K562 (cell line): ENCODE data around the gene FANCG. TPM values are rescaled to one million over a fixed set of nuclear protein-coding genes. Genes with fewer than 3 reads are reported as not detected.
A peak's percentile ranks its signal among the peaks of the same experiment; 100 is the strongest.

Experiments used
- BACH1 ChIP-seq: fragments of 200-800 bp; sonication (Bioruptor generic); IDR thresholded peaks from 2 replicates; pipeline ENCODE4 v1.6.1; 2016; ENCODE audit warnings: missing genetic modification characterization, missing compliant biosample characterization
- C11orf30 ChIP-seq: fragments of 450-650 bp; IDR thresholded peaks from 2 replicates; pipeline ENCODE4 v1.6.1; 2016; ENCODE audit warnings: low read depth, mild to moderate bottlenecking
- CBFB ChIP-seq: sonication (generic); formaldehyde crosslinking; IDR thresholded peaks from 2 replicates; pipeline ENCODE4 v1.4.0; 2020; ENCODE audit warnings: mild to moderate bottlenecking, missing genetic modification reagents
- CC2D1A ChIP-seq: fragments of 450-650 bp; IDR thresholded peaks from 2 replicates; pipeline ENCODE4 v1.6.1; 2017; ENCODE audit warnings: mild to moderate bottlenecking
- CEBPB ChIP-seq: fragments of 450-650 bp; IDR thresholded peaks from 2 replicates; pipeline ENCODE4 v1.6.1; 2016; ENCODE audit warnings: missing genetic modification characterization, missing compliant biosample characterization
- HDAC3 ChIP-seq: fragments of 450-650 bp; IDR thresholded peaks from 2 replicates; pipeline ENCODE4 v1.6.1; 2018; ENCODE audit warnings: borderline replicate concordance, mild to moderate bottlenecking, moderate library complexity; ENCODE audit not compliant: partially characterized antibody
- HLTF ChIP-seq: fragments of 450-650 bp; IDR thresholded peaks from 2 replicates; pipeline ENCODE4 v1.6.1; 2016
- L3MBTL2 ChIP-seq: fragments of 450-650 bp; IDR thresholded peaks from 2 replicates; pipeline ENCODE4 v1.6.1; 2016; ENCODE audit warnings: mild to moderate bottlenecking, moderate library complexity
- PYGO2 ChIP-seq: fragments of 450-650 bp; IDR thresholded peaks from 2 replicates; pipeline ENCODE4 v1.6.1; 2016; ENCODE audit warnings: mild to moderate bottlenecking, missing genetic modification characterization, moderate library complexity, missing compliant biosample characterization
- SMARCC2 ChIP-seq: fragments of 450-650 bp; IDR thresholded peaks from 2 replicates; pipeline ENCODE4 v1.6.1; 2017; ENCODE audit warnings: antibody characterized with exemption, moderate library complexity, mild to moderate bottlenecking, low read depth
- TAL1 ChIP-seq: fragments of 450-650 bp; IDR thresholded peaks from 2 replicates; pipeline ENCODE4 v1.6.1; 2016; ENCODE audit warnings: mild to moderate bottlenecking
- ZFP36 ChIP-seq: fragments of 150-350 bp; IDR thresholded peaks from 2 replicates; pipeline ENCODE4 v1.6.1; 2018; ENCODE audit warnings: low read length, low read depth; ENCODE audit not compliant: partially characterized antibody
- ZNF644 ChIP-seq: fragments of 200-800 bp; sonication (Bioruptor generic); IDR thresholded peaks from 2 replicates; pipeline ENCODE4 v1.6.1; 2016; ENCODE audit warnings: low read depth, missing genetic modification characterization, missing compliant biosample characterization
- polyA plus RNA-seq, 8 experiments: library from polyadenylated mRNA; depleted of rRNA in 4 of 8; stranded (reverse) in 5 of 8; unstranded in 3 of 8; fragments of >200 nt; fragmentation: Nextera tagmentation in 2 of 8; fragmentation: Illumina TruSeq in 1 of 8; extraction: Ambion mirVana in 2 of 8; extraction: Trizol in 1 of 8; gene quantifications; 2 replicates each; pipeline versions ENCODE4 v1.2.1 to v1.2.3, GENCODE V29; 2011 to 2014; ENCODE audit warnings: inconsistent platforms in 1 of 8, missing spikeins in 1 of 8
- total RNA-seq, 7 experiments: library from RNA; depleted of rRNA in 6 of 7; stranded (reverse); fragments of >200 nt in 6 of 7; fragmentation: Illumina TruSeq in 2 of 7; extraction: Trizol in 2 of 7; gene quantifications; 2 replicates each; pipeline versions ENCODE4 v1.2.1 to v1.2.3, GENCODE V29; 2011 to 2021; ENCODE audit warnings: low replicate concordance in 1 of 7
- TF ChIP-seq, protein P1 (sequence below): fragments of 450-650 bp; IDR thresholded peaks from 2 replicates; pipeline ENCODE4 v1.6.1; 2017; ENCODE audit warnings: antibody characterized with exemption, mild to moderate bottlenecking
- TF ChIP-seq, protein P2 (sequence below): fragments of 250-450 bp; sonication (Bioruptor Pico); IDR thresholded peaks from 2 replicates; pipeline ENCODE4 v1.9.0; 2021; ENCODE audit warnings: mild to moderate bottlenecking
- TF ChIP-seq, protein P3 (sequence below): sonication (generic); formaldehyde crosslinking; IDR thresholded peaks from 2 replicates; pipeline ENCODE4 v1.8.0; 2022; ENCODE audit warnings: mild to moderate bottlenecking, missing genetic modification reagents, borderline replicate concordance
- TF ChIP-seq, protein P4 (sequence below): IDR thresholded peaks from 2 replicates; pipeline ENCODE4 v1.6.1; 2016; ENCODE audit warnings: missing genetic modification characterization, missing compliant biosample characterization
- TF ChIP-seq, protein P5 (sequence below): fragments of 450-650 bp; conservative IDR thresholded peaks from 2 replicates; pipeline ENCODE4 v1.6.1; 2016; ENCODE audit warnings: missing genetic modification characterization, low read depth, mild to moderate bottlenecking, control low read depth, missing compliant biosample characterization

FANCG gene
- total and polyA plus RNA-seq, 9 of the 15 experiments (the other 6 are each of a cell fraction or from before 2014, with no cell fraction given), result 7.5 to 43.9 (median 31.0) TPM

DNA sequence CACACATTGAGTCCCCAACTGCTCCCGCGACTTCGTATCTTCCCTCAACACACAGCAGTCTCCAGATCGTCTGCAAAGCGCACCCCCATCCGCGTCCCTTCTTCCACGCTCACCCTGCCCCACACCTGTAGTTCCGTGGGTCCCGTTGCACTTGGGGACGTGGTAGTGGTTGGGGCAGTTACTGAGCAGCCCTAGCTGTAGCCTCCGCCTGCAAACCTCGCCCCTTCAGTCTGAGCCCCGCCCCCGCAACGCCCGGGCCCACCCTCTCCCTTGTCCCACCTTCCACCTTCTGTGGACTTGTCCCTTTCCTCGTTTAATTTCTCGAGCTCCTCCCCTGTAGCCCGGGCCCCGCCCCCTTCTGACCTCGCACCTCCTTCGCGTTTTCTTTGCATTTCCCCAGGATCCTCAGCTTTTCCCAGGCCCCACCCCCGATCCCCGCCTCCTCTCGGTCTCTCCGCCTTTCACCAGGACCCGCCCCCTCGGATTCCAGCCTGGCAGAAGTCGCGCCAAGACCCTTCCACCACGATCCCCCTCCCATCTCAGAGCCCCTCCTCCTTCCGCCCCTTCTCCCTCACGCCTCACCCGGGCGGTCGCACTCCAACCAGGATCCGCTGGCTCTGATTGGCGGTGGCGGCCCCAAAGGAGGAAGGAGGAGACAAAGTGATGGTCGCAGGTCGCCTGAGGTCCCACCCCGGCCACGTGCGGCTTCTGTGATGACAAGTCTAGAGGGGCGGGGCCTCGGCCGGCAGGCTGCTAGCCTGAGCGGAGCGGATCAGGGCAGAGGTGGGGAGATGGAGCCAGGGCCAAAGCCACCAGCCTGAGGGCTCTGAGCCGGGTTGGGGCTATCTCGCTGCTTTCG lies 36.2 kb upstream of the FANCG start, which contains the start of gene ATOSB (continued):
- TF ChIP-seq, protein P1, sequence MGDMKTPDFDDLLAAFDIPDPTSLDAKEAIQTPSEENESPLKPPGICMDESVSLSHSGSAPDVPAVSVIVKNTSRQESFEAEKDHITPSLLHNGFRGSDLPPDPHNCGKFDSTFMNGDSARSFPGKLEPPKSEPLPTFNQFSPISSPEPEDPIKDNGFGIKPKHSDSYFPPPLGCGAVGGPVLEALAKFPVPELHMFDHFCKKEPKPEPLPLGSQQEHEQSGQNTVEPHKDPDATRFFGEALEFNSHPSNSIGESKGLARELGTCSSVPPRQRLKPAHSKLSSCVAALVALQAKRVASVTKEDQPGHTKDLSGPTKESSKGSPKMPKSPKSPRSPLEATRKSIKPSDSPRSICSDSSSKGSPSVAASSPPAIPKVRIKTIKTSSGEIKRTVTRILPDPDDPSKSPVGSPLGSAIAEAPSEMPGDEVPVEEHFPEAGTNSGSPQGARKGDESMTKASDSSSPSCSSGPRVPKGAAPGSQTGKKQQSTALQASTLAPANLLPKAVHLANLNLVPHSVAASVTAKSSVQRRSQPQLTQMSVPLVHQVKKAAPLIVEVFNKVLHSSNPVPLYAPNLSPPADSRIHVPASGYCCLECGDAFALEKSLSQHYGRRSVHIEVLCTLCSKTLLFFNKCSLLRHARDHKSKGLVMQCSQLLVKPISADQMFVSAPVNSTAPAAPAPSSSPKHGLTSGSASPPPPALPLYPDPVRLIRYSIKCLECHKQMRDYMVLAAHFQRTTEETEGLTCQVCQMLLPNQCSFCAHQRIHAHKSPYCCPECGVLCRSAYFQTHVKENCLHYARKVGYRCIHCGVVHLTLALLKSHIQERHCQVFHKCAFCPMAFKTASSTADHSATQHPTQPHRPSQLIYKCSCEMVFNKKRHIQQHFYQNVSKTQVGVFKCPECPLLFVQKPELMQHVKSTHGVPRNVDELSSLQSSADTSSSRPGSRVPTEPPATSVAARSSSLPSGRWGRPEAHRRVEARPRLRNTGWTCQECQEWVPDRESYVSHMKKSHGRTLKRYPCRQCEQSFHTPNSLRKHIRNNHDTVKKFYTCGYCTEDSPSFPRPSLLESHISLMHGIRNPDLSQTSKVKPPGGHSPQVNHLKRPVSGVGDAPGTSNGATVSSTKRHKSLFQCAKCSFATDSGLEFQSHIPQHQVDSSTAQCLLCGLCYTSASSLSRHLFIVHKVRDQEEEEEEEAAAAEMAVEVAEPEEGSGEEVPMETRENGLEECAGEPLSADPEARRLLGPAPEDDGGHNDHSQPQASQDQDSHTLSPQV, result no peak
- TF ChIP-seq ZNF644 (tag) (no peak), ZFP36 (no peak), TAL1 (no peak), CEBPB (tag) (no peak), CC2D1A (no peak), BACH1 (tag) (no peak), HDAC3 (no peak), C11orf30 (no peak), HLTF (no peak), SMARCC2 (no peak), CBFB (CRISPR knock-in tag) (no peak), PYGO2 (tag) (no peak), L3MBTL2 (peak; percentile 89)
- TF ChIP-seq, protein P2, sequence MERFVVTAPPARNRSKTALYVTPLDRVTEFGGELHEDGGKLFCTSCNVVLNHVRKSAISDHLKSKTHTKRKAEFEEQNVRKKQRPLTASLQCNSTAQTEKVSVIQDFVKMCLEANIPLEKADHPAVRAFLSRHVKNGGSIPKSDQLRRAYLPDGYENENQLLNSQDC (CRISPR knock-in tag), result no peak
- TF ChIP-seq, protein P3, sequence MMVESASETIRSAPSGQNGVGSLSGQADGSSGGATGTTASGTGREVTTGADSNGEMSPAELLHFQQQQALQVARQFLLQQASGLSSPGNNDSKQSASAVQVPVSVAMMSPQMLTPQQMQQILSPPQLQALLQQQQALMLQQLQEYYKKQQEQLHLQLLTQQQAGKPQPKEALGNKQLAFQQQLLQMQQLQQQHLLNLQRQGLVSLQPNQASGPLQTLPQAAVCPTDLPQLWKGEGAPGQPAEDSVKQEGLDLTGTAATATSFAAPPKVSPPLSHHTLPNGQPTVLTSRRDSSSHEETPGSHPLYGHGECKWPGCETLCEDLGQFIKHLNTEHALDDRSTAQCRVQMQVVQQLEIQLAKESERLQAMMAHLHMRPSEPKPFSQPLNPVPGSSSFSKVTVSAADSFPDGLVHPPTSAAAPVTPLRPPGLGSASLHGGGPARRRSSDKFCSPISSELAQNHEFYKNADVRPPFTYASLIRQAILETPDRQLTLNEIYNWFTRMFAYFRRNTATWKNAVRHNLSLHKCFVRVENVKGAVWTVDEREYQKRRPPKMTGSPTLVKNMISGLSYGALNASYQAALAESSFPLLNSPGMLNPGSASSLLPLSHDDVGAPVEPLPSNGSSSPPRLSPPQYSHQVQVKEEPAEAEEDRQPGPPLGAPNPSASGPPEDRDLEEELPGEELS (CRISPR knock-in tag), result no peak
- TF ChIP-seq, protein P4, sequence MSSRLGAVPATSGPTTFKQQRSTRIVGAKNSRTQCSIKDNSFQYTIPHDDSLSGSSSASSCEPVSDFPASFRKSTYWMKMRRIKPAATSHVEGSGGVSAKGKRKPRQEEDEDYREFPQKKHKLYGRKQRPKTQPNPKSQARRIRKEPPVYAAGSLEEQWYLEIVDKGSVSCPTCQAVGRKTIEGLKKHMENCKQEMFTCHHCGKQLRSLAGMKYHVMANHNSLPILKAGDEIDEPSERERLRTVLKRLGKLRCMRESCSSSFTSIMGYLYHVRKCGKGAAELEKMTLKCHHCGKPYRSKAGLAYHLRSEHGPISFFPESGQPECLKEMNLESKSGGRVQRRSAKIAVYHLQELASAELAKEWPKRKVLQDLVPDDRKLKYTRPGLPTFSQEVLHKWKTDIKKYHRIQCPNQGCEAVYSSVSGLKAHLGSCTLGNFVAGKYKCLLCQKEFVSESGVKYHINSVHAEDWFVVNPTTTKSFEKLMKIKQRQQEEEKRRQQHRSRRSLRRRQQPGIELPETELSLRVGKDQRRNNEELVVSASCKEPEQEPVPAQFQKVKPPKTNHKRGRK (tag), result no peak
- TF ChIP-seq, protein P5, sequence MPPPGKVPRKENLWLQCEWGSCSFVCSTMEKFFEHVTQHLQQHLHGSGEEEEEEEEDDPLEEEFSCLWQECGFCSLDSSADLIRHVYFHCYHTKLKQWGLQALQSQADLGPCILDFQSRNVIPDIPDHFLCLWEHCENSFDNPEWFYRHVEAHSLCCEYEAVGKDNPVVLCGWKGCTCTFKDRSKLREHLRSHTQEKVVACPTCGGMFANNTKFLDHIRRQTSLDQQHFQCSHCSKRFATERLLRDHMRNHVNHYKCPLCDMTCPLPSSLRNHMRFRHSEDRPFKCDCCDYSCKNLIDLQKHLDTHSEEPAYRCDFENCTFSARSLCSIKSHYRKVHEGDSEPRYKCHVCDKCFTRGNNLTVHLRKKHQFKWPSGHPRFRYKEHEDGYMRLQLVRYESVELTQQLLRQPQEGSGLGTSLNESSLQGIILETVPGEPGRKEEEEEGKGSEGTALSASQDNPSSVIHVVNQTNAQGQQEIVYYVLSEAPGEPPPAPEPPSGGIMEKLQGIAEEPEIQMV (tag), result no peak
